Measurements from ENCODE around the gene ABLIM2. TPM values are rescaled to one million over a fixed set of nuclear protein-coding genes. Genes with fewer than 3 reads are reported as not detected.

ABLIM2 gene
- total and polyA plus RNA-seq, 2 of the 4 experiments (the other 2 are of a cell fraction), result under 0.01 to 0.10 TPM

DNA sequence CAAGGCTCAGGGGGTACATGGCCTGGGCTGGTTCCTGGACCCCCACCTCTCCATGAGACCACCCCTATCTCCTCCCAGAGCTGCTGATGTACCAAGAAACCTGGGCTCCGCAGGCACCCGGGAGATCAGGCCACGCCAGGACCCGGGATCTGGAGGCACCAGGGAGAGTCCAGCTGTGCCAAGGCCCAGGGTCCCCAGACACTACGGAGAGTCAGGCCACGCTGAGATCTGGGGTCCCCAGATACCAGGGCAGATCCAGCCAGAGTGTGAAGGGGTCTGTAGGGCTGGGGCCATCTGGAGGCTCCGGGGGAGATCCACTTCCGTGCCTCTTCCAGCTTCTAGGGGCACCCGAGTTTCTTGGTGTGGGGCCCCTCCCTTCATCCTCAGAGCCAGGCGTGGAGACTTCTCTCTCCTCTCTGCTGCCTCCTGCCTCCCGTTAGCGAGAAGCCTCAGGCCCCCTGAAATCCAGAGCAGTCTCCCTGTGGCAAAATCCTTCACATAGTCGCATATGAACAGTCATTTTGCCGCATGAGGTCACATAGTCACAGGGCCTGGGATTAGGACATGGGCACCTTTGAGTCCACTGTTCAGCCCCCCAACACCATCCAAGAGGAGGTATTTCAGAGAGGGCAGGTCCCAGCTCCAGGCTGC, 9.7 kb downstream of the ABLIM2 start:
- CTCF ChIA-PET, result no interaction called here
- Histone ChIP-seq H3K79me1 (ENCODE audit: low read depth in 1 of 2, low read length in 2 of 2) (no peaks in the 10 kb centered on the region), H3K27me3 (ENCODE audit: control insufficient read depth, insufficient read depth, low read length) (peaks cover 77% of the 10 kb centered on the region)

More for the DNA sequence above, 9.7 kb downstream of the ABLIM2 start:
- Histone ChIP-seq H3K23ac (ENCODE audit: low read depth, low read length) (no peak overlapping the region), H2BK120ac (ENCODE audit: low read depth, low read length) (no peak overlapping the region), H2BK15ac (ENCODE audit: low read depth, low read length) (no peak overlapping the region), H4K8ac (ENCODE audit: low read depth in 2 of 2, low read length in 2 of 2) (no peak overlapping the region), H2AK9ac (replicated peaks; ENCODE audit: low read depth, low read length, poor library complexity) (peak overlapping the region; percentile 37), H4K20me1 (ENCODE audit: insufficient read depth, low read length) (no peaks in the 10 kb centered on the region; the same call in 1 of the 2 replicates), H3K56ac (ENCODE audit: extremely low read depth, insufficient read depth, low read length) (no peak overlapping the region), H4K5ac (ENCODE audit: low read depth, low read length) (no peak overlapping the region), H3K9me3 (ENCODE audit: control insufficient read depth, insufficient read depth, low read length) (no peaks in the 10 kb centered on the region), H3K36me3 (ENCODE audit: control insufficient read depth, insufficient read depth, low read length) (no peaks in the 10 kb centered on the region), H3K4ac (ENCODE audit: low read depth, low read length) (no peak overlapping the region), H3K4me1 (ENCODE audit: control insufficient read depth, insufficient read depth, low read length) (no peaks in the 10 kb centered on the region), H4K91ac (ENCODE audit: insufficient read depth, low read depth, low read length) (no peak overlapping the region), H3K27ac (ENCODE audit: insufficient read depth, low read length) (no peak overlapping the region), H2AFZ (replicated peaks; ENCODE audit: low read length, poor library complexity) (no peak overlapping the region), H3K18ac (ENCODE audit: low read depth, low read length) (no peak overlapping the region), H3K14ac (replicated peaks; ENCODE audit: low read depth, low read length) (no peak overlapping the region), H2AK5ac (ENCODE audit: low read depth, low read length) (no peak overlapping the region), H3K9me1 (ENCODE audit: insufficient read depth, low read length) (no peaks in the 10 kb centered on the region), H2BK20ac (ENCODE audit: low read depth, low read length) (no peak overlapping the region), H2BK5ac (ENCODE audit: low read depth, low read length, poor library complexity, severe bottlenecking) (no peak overlapping the region), H3K4me2 (ENCODE audit: low read depth, low read length) (no peak overlapping the region), H3K9ac (ENCODE audit: low read depth, low read length) (no peak overlapping the region), H3K4me3 (ENCODE audit: insufficient read depth, low read depth, low read length) (no peak overlapping the region)
- POLR2A ChIA-PET (ENCODE audit: unreplicated experiment), result no interaction called here
- DNase-seq, result no peak
- intact Hi-C loops (cut with micrococcal nuclease) (no loop called here), dilution Hi-C loops (cut with HindIII; ENCODE audit: low sequenced_read_pairs, unreplicated experiment) (no loop called here), in situ Hi-C loops (cut with MboI; ENCODE audit: low sequenced_read_pairs) (no loop called here)
- no peak for ATAC-seq (ENCODE audit: low read depth)
- BruUV-seq (replicated peaks), result no TSS peak
- no peak for TF ChIP-seq SMC3 (IDR thresholded peaks at IDR 0.05; ENCODE audit: low read depth, low read length)
- TF ChIP-seq RCOR1 (IDR thresholded peaks at IDR 0.05; ENCODE audit: insufficient replicate concordance, low read length), result no peak
- no peak for TF ChIP-seq USF2 (IDR thresholded peaks at IDR 0.05; ENCODE audit: low read depth, low read length)
- TF ChIP-seq FOS (IDR thresholded peaks at IDR 0.05; ENCODE audit: low read depth, low read length), result no peak
- TF ChIP-seq POLR2A (IDR thresholded peaks at IDR 0.05; ENCODE audit: low read depth, low read length), result no peak
- TF ChIP-seq, protein P1, sequence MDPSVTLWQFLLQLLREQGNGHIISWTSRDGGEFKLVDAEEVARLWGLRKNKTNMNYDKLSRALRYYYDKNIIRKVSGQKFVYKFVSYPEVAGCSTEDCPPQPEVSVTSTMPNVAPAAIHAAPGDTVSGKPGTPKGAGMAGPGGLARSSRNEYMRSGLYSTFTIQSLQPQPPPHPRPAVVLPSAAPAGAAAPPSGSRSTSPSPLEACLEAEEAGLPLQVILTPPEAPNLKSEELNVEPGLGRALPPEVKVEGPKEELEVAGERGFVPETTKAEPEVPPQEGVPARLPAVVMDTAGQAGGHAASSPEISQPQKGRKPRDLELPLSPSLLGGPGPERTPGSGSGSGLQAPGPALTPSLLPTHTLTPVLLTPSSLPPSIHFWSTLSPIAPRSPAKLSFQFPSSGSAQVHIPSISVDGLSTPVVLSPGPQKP (IDR thresholded peaks at IDR 0.05; ENCODE audit: borderline replicate concordance, low read depth, low read length), result no peak
- no peak for TF ChIP-seq RFX5 (IDR thresholded peaks at IDR 0.05; ENCODE audit: low read depth, low read length)
- TF ChIP-seq MAZ (IDR thresholded peaks at IDR 0.05; ENCODE audit: borderline replicate concordance, low read depth, low read length), result no peak
- TF ChIP-seq MXI1 (IDR thresholded peaks at IDR 0.05; ENCODE audit: borderline replicate concordance, low read depth, low read length), result no peak
- no peak for TF ChIP-seq MAFK (IDR thresholded peaks at IDR 0.05; ENCODE audit: low read depth, low read length)
- no peak for TF ChIP-seq CTCF (conservative IDR thresholded peaks at IDR 0.05; ENCODE audit: low read depth, low read length)
- WGBS, 2 experiments (ENCODE audit: extremely low coverage in 2 of 2, insufficient read length in 1 of 2), result 68% methylated on average over 3 of the region's 14 CpGs; no CpG with 5 or more reads in 1 of the 2 experiments
